Gastroesophageal sphincter (tissue), 3 donors: ENCODE data around the gene PARP16.

Experiments used
- EP300 ChIP-seq: sonication (generic); formaldehyde crosslinking; IDR thresholded peaks from one replicate; pipeline ENCODE4 v1.6.1; 2017; ENCODE audit warnings: antibody characterized with exemption, mild to moderate bottlenecking
- POLR2A ChIP-seq, 2 donors: fragments of 450-650 bp; IDR thresholded peaks; one replicate each; pipeline ENCODE4 v1.6.1; 2017; ENCODE audit warnings: antibody characterized with exemption in 2 of 2, mild to moderate bottlenecking in 2 of 2, moderate library complexity in 1 of 2
- TF ChIP-seq, protein P1 (sequence below), 4 experiments: fragments of 200-600 bp in 2 of 4; fragments of 450-650 bp in 2 of 4; sonication (generic) in 1 of 4; IDR thresholded peaks; one replicate each; pipeline ENCODE4 v1.5.1; 2017 to 2019; ENCODE audit warnings: antibody characterized with exemption in 4 of 4, mild to moderate bottlenecking in 2 of 4, moderate library complexity in 2 of 4

DNA sequence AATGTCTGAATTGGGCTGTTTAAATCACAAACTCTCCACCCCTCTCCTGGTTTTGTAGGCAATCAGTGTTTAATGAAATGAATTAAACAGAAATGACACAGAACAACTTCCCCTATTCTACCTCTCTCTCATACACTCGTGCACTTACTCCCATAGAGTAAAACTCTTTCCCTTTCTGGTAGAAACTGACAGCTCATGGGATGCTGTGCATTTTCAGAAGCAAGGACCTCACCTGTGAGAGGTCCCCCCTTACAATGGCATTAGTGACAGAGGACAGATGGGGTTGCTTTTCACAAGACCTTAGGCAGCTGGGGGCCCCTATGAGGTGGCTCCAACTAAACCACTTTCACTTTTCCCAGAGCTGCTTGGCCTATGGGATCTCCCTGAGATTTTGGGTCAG lies 31.9 kb downstream of the PARP16 start:
- no peak for TF ChIP-seq EP300
- TF ChIP-seq, protein P1, sequence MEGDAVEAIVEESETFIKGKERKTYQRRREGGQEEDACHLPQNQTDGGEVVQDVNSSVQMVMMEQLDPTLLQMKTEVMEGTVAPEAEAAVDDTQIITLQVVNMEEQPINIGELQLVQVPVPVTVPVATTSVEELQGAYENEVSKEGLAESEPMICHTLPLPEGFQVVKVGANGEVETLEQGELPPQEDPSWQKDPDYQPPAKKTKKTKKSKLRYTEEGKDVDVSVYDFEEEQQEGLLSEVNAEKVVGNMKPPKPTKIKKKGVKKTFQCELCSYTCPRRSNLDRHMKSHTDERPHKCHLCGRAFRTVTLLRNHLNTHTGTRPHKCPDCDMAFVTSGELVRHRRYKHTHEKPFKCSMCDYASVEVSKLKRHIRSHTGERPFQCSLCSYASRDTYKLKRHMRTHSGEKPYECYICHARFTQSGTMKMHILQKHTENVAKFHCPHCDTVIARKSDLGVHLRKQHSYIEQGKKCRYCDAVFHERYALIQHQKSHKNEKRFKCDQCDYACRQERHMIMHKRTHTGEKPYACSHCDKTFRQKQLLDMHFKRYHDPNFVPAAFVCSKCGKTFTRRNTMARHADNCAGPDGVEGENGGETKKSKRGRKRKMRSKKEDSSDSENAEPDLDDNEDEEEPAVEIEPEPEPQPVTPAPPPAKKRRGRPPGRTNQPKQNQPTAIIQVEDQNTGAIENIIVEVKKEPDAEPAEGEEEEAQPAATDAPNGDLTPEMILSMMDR (IDR thresholded peaks at IDR 0.05): no peak
- TF ChIP-seq POLR2A (IDR thresholded peaks at IDR 0.05): no peak
